ENCODE data around the gene SERINC4.

Gene SERINC4

DNA sequence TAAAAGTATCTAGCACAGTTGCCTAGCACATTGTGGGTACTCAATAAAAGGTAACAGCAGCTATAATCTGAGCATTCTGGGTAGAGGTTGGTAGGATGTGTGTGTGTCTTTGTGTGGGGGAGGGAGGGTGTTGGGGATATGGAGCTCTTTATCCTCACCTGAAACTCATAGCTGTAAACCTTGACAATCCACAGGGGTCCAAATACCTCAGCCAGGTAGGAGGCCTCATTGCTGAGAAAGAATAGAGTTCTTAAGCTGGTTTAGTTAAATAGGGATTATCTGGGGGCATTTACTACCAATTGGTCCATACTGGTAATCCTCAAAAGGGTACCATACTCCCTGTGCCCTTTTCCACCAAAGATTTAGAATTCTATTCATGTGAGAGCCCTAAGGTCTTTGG is 4.0 kb downstream of the SERINC4 start:
- DNase-seq, result no peak

DNA sequence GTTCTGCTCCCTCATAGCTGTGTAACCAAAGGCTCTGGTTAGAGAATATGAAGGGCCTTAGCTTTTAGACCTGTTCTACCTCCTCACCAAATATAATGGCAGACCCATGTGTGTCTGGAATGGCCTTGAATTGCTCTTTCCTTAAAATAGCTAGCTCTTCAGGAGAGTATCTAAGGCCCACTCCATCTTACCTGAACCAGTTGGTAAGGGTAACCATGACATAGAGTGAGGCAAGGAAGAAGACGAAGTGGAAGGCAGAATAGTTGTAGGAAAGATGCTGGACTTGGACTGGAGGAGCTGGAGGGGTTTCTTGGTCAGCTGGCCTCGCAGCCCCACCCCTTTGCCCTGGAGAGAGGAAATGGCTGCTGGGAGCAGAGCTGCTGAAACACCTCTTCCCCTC is 4.8 kb downstream of the SERINC4 start:
- no peak for DNase-seq

DNA sequence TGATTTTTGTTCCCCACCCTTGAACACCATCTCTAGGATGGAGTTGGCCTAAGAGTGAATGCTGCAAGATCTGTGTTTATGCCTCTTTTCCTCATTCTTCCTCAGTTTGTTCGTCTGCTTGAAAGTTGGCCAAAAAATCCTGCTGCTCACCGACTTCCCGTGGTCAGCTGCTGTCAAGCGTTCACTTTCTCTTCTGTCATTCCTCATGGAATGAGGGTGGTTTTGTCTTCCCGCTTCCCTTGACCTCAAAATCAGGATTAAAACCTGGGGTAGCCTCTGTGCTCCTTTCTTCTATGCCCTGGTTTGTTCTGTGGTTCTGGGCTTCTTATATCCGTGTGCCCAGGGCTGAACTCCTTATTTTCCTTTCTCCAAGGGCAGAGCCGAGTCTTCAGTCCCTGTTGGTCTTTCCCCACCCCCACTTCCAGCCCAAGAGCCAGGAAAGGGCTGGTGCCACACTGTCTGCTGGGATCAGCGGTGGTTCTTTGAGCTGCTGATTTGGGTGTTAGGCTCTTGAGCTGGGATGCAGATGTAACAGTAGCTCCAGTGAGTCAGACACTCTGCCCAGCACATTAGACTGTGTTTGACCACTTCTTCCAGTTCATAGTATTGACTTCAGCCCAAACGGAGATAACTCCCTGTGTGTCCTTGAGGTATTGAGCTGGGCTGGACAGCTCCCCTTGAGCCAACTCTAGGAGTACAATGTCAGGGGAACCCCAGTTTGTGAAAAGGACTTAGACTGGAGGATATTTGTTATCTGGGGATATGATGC is 5.6 kb downstream of the SERINC4 start:
- DNase-seq, result no peak

DNA sequence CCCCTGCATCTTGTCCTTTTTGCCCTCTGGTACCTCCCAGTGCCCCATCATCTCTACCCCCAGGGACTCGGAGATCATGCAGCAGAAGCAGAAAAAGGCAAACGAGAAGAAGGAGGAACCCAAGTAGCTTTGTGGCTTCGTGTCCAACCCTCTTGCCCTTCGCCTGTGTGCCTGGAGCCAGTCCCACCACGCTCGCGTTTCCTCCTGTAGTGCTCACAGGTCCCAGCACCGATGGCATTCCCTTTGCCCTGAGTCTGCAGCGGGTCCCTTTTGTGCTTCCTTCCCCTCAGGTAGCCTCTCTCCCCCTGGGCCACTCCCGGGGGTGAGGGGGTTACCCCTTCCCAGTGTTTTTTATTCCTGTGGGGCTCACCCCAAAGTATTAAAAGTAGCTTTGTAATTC is 6.4 kb downstream of the SERINC4 start:
- no peak for DNase-seq

DNA sequence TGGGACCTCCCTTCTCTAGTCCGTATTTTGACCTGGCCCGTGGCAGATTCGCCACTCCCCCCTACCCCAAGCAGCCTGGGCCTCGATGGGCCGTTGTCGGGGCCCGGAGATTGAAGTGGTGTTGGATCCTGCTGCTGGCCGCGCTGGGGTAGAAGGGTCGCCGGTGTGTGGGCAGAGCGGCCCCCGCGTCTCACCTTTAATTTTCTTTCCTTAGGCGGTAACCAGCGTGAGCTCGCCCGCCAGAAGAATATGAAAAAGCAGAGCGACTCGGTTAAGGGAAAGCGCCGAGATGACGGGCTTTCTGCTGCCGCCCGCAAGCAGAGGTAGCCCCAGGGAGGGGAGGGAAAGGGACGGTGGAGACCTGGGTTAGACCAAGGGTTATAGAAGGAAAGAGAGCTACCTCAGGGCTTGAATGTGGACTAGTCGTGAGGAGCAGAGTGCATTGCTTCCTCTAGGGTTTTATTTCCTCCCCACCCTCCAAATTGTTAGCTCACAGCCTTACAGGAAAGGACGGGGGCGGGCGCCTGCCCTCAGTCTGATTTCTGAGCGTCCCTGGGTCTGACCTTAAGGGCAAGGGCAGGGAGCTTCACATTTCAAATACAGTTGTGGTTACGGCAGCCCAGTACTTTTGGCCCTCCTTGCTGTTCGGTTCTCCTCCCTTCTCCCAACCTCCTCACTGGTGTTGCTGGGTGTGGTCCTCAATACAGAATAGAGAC is 7.1 kb downstream of the SERINC4 start:
- no peak for DNase-seq

DNA sequence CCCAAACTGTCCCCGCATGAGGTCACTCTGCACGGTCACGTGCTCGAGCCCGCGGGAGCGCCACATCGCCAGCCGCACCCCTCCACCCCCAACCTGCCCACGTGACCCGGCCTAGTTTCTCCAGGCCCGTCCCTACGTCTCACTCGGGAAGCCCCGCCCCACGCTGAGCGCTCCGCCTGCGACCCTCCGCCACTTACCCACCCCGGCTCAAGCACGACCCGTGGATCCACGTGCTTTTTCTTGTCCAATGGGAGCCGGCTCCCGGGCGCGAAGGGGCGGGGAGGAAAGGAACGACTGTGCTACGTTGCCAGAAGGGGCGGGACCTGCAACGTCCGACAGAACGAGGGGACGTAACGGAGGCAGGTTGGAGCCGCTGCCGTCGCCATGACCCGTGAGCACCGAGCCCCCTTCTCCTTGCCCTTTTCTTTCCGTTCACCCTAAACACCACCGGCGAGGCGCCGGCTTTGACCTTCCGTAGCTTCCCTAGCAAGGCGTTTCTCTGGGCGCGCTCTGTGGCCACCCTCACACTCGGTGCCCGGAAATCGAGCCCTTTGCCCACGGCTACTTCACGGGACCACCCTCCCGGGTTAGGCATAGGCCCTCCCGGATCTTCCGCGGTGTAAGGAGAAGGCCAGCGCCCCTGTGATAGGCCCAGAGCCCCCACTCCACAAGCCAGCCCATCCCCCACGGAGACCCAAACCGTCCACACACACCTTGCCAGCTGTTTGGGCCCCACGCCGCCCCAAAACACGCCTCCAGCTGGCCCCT is 7.8 kb downstream of the SERINC4 start, which contains the start of gene SERF2:
SERF2 (plus strand) TSS at position 328 of the 768 bp plus-strand sequence; CDS start at position 385, 57 bp downstream.
- peak; percentile 99 for DNase-seq

DNA sequence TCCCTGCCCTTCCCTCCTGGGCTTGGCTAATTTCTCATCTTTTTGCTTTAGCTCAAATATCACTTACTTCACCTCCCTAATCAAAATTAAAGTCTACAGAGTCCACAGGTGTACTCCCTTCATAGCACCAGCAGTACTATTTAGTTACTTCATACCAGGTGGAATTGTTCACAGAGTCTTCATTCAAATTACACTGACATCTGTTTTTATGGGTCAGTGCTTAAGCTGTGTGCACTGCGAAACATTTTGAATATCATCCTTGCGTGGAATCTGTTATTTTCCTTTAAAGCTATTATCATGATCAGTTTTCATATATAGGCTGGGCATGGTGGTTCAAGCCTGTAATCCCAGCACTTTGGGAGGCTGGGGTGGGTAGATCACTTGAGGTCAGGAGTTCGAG is 10.6 kb downstream of the SERINC4 start:
- no peak for DNase-seq

DNA sequence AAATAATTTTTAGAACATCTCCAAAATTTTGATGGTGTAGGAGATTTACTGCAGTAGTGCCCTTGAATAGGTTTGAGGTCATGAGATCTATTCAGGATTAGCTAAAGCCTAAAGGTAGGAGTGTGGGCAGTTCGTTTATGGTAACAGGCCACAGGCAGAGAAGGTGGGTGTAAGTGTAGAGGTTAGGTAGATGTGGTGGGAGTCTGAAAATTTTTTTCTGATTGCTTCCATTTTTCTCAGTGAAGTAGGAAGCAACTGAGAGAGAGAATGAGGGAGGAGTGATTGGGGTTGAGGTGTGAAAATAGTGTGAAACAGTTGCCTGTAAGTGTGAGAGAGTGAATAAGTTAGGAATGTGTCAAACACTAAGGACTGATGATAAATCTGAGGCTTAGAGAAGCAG is 21.0 kb downstream of the SERINC4 start:
- DNase-seq, result no peak

DNA sequence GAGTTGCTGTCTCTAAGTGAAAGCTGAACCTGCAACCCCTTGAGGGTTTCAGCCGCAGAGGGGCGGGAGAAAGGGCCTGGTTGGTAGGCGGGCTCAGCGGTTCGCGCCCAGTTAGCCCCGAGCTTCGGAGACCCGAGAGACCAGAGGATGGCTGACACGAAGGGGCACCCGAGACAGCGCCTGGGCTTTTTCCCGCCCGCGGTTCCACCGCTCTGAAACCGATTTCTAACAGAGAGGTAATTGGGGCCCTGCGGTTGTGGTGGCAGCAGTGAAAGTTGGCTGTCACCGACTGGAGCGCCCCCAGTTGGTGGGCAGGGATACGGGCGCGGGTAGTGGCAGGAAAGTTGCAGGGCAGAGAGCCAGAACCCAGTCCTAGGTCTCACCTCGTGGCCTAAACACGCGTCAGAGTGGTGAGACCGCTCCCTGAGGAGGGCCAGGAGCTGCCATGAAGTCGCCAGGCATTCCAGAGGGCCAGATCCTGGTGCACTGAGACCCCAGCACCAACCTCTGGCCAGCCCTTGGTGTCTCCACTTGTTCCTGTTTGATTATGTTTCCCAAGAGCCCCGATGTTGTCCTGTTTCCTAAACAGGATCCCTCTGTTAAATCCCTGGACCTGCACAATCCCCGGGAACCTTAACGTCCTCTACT is 22.6 kb downstream of the SERINC4 start:
- peak; percentile 78 for DNase-seq

DNA sequence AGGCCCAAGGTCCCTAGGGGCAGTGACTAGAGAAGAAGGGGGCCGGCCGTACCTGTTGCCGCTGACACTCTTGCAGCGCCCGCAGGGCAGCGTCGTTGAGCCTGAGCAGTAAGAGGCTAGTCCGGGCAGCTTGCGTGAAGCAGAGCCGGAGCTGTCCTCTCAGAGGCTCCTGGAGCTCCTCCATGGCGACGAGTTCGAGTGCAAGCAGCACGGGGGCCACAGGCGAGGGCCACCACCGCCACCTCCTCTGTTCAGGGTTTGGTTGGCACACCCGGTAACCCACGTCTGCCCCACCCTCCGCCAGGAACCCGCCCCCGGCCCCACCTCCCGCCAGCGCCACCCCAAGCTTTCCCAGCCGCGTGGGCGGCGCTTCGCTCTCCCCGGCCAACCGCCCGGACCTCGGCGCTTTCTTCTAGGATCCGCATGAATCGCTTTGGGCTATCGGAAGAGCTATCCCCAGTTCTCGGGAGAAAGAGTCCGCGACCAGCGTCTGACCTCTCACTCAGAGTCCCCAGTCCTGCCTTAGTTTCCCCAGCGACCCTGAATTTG is 23.2 kb downstream of the SERINC4 start, which contains the start of gene ELL3:
ELL3 (minus strand) TSS at position 249 of the 549 bp plus-strand sequence; CDS start at position 184, 65 bp downstream.
- DNase-seq, result peak; percentile 72

DNA sequence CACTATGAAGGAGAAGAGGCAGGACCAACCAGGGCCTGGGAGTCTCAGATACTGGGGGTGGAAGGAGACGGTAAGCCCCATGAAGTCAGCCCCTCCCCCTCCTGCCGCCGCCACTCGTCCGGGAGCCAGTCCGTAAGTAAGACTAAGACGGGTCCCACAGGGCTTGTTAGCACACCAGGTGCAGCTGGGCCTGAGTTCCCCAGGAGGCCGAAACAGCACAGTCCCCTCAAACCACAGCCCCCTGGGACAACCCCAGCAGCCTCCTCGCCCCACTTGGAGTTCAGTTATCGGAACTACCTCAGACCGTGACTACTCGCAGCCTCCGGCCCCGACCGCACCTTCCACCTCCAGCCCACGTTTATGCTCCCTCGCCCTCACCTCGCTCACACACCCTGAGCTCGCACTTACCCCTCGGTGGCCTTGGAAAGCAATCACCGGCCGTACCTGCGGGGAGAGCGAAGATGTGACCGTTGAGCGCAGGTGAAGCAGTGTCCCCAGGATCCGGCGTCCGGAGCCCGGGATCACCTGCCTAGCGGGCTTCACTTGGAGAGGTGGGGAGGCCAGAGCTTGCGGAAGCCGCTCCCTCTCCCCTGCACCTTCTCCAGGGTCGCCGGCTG is 23.8 kb downstream of the SERINC4 start:
- DNase-seq, result peak; percentile 44

DNA sequence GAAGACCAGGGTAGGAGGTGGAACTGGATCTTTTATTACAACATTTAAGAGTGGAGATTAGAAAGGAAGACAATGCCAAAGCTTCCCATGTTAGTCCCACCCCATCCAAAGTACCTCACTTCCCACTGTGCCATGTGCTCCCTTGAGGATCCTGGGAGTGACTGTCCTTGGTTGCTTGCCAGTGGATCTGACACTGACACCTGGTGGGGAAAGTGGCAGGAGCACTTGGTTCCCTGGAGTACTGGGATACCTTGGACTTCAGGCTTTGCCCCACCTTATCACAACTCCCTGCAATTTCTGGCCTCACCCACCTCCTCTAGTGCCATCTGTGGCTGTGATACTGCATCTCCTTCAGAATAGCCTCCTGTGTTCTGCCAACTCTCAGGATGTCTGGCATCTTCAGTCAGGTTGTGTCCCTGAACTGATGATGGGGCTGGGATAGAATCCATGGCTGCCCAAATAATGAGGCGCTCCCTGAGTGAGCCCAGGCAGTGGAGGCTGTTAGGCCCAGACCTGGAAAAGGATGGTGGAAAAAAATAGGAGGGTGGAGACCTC is 24.5 kb downstream of the SERINC4 start:
- peak; percentile 88 for DNase-seq

DNA sequence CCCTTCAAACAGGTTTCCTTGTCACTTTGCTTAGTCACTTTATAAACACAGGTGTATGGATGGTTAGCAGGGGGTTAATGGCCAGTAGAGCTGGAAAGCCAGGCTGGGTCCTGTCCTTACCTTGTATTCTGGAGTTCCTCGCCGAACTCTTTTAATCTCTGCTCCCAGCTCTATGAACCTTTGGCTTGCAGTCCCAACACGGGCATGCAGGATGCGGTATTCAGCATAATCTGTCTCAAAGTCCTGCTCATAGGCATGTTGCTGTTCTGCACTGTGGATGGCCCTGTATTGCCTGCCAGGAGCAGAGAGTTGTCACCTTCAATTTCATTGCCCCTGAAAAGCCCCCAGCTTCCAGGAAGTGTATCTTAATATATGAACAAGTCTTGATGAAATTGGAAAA is 26.0 kb downstream of the SERINC4 start:
- no peak for DNase-seq

DNA sequence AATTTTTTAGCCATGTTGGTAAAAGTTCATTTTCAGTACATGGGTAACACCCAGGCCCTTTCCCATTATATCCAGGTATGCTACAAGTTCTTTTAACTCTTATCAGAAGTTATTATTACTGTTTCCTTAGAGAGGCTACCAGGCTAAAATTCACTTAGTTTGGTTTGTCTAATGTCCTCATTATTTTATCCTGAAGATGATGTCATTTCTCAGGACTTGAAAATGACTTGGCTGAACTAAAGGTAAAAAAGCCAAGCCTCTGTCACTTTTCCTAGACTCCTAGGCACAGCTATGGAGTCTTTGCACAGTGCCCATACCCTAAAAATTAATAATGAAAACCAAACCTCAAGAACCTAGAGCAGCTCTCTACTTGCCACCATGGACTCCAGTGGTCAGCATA is 27.4 kb downstream of the SERINC4 start:
- no peak for DNase-seq

DNA sequence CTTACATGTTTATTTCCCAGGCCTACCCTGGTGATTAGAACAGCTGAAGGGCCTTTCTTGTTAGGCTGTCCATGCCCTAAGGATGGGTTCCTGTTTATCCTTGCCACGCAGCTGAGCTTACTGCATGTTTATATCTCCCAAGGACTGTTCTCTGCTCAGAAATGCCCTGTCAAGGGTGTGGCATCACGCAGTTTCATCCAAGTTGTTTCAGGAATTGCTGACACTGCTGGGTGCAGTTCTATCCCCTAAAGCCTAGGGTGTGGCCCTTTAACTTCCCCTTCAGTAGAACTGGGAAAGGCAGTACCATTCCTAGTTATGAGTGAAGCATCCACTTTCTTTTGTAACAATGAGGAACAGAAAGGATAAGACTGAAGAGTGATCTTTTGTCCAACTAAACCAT is 28.2 kb downstream of the SERINC4 start:
- DNase-seq, result no peak

DNA sequence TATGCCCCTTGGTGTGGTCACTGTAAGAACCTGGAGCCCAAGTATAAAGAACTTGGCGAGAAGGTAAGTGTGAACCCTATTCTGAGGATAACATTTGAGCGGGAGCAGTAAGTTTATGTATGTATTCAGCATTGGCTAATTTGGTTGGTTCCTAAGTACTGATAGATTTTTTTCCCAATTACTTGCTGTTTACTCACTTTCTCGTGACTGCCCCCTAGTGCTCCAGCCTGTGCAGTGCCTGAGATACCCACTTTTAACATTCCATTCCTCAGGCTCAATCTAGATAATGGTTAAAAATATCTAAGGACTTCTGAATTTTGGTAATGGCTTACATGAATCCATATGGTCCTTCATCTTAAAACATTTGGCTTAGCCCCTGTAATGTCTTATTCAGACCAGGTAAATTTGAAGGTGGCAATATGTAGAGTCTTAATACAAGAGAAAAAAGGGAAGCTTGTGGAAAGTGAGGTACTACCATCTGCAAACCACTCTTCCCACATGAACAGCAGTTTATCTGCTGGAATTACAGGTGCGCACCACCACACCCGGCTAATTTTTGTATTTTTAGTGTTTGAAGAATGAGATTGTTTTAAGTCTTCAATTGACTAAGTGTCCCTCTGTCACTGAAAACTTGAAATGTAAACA is 30.3 kb downstream of the SERINC4 start:
- DNase-seq, result peak; percentile 40

DNA sequence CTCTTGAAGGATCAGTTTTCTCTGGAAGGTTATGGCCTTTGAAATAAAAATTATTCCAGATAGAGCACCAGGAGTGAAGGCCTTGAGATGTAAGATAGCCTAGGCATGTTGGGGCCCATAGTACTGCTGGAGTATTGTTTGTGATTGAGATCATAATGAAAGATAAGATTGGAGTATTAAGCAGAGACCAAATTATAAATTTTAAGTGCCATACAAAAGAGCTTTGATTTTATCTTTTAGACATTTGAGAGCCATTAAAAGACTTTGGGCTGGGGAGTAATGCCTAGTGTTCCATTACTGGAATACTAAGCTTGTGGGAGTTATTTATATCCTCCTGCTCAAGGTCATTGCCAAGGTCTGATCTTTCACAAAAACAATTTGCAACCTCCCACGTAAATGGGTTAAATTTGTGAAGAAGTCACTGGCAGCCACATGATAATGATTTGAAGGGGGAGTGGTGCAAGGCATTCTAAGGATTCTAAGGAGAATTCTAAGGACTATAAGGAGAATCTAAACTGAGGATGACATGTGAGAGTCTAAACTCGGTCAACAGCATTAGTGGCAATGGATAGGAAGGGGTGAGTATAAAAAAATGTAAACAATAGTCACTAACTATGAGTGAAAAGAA is 36.1 kb downstream of the SERINC4 start:
- no peak for DNase-seq

DNA sequence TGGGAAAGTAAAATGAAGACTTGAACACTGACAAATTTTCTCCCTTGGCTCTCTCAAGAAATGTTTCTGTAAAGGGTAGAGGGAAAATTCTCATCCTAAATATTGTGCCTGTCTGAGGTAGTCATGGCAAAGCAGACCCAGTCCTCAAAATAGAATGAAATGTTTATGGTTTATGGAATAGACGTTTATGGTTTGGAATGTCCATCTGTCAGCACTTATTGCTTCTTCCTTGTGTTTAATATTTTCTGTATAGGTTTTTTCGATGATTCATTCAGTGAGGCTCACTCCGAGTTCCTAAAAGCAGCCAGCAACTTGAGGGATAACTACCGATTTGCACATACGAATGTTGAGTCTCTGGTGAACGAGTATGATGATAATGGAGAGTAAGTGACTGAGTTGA is 37.2 kb downstream of the SERINC4 start:
- no peak for DNase-seq

DNA sequence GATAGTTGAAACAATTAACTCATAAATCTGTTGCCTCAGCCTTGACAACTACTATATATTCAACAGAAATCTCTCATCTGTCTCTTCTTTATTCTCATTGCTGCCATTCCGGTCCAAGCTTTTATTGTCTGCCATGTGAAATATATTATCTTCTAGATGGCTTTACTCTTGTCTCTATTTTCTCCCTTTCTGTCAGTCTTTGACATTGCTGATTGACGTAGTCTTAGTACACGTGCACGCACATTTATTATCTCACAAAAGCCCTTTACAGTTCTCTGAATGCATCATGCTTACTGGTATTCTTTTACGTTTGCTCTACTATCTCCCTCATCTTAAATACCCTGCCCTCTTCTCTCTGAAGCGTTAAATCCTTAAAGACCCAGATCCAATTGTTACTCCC is 48.1 kb downstream of the SERINC4 start:
- DNase-seq, result no peak

DNA sequence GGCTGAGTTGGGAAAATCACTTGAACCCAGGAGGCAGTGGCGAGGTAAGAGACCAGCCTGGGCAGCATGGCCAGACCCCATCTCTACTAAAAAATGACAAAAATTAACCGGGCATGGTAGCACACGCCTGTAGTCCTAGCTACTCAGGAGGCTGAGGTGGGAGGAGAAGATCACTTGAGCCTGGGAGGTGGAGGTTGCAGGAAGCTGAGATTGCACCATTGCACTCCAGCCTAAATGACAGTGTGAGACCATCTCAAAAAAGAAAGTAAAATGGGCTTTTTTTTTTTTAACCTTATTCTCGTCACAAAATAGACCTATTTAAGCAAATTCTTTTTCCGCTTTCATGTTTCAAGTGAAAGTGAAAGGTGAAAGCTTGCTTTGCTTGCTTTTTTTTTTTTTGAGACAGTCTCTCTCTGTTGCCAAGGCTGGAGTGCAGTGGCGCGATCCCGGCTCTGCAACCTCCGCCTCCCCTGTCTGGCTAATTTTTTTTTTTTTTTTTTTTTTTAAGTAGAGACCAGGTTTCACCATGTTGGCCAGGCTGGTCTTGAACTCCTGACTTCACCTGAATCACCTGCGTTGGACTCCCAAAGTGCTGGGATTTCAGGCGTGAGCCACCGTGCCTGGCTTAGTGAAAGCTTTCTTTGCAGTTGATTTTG is 50.2 kb downstream of the SERINC4 start:
- DNase-seq, result no peak

Measured in NCI-H2171 (cell line).